PFSK-1 (cell line): ENCODE measurements around the gene KIF2B.

Experiments used
- POLR2AphosphoS5 ChIP-seq: IDR thresholded peaks from 2 replicates; pipeline ENCODE4 v1.6.1; 2012; ENCODE audit warnings: low read depth, mild to moderate bottlenecking, control low read depth, low read length, moderate library complexity
- TAF1 ChIP-seq: IDR thresholded peaks from 2 replicates; pipeline ENCODE4 v1.6.1; 2012; ENCODE audit warnings: low read length, control low read depth, borderline replicate concordance; ENCODE audit not compliant: insufficient read depth

DNA sequence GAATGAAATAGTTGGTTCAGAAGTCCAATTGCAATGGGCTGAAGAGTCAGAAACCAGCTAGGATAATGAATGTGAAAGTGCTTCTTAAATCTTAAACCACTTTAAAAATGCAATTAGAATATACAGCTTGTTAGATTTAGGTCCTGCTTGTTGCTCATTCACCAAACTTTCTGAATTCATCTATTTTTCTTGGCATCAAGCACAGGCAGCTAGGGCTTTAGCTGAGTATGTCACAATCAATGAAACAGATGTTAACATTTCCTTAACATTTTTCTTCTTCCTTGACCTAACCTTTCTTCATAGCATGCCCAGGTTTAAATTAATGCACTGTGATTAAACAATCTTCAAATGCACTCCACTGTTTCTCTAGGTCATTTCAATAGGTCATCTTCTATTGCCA is 14.4 kb downstream of the KIF2B start:
- TF ChIP-seq POLR2AphosphoS5 (no peak), TAF1 (no peak)
